NCI-H2081 treated with DMSO at 0.1 percent for 48 hours (cell line): Measurements from ENCODE around the gene SLC13A4.
A peak's percentile ranks its signal among the peaks of the same experiment; 100 is the strongest.
"Not testable (repeated sequence)": the region's sequence is repeated elsewhere in the genome, so short reads cannot be mapped to it uniquely, and the experiment has no call there.

Experiments
- DNase-seq: peaks from one replicate; lab custom pipeline; 2025; lab: John Stamatoyannopoulos, UW

The SLC13A4 gene

DNA sequence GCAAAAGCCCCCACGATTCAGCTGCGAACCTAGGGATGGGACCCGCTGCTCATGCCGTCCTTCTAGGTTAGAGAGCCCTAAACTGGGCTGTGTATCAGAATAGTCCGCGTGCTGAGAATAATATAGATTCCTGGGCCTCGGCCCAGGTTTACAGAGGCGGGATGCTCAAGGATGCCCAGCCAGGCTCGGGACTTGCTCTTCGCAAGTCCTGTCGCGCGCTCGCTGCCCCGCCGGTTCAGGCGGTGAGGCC, 65.9 kb downstream of the SLC13A4 start:
- no peak for DNase-seq

DNA sequence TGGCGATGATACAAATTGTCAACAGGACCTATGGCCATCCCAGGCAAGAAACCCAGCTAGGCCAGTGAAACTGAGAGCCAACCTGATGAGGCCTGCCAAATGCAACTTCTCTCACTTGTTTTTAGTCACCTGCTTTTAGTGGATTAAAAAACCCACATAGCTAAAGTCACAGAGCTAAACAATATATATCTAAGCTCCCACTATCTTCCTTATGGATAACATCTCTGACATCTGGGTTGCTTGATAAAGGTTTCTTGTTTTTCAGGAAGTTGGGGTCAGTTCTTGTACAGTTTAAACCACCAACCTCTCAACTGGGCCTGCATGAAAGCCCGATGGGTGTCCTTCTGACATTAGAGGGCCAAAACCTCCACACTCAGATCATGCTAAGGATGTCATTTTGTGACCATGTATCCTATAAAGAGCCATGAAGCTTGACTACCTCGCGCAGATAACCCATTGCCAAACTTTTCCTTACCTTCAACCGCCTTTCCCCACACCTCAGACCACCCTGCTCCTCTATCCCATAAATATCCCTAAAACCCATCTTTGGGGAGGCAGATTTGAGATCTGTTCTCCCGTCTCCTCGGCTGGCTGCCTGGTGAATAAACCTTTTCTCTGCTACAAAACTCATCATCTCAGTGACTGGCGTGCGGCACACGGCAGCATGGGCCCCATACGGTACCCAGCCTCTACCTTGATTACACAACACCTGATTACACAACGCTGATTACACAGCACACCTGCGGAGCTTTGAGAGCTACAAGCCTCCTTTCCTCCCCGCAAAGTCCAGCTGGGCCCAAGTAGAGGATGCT, 66.5 kb downstream of the SLC13A4 start:
- peak; percentile 71 for DNase-seq

DNA sequence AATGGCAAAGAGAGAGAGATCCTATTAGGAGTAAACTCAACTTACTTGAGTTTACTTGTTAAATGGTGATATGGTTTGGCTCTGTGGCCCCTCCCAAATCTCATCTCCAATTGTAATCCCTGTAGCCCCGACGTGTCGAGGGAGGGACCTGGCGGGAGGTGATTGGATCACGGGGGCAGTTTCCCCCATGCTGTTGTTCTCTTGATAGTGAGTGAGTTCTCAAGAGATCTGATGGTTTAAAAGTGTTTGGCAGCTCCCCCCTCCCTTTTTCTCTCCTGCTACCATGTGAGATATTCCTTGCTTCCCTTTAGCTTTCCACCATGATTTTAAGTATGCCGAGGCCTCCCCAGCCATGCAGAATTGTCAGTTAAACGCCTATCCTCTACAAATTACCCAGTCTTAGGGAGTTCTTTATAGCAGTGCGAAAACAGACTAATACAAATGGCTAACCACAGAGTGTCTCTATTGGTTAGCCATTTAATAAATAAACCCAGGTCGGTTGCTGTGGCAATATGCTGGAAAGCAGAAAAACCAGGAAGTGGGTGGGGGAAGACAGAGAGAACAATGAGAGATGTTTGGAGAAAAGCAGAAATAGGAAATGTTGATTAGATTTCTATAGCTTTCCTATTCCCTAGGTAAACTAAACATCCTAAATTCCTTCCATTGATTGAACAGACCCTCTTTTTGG, 68.7 kb downstream of the SLC13A4 start:
- DNase-seq = no peak

DNA sequence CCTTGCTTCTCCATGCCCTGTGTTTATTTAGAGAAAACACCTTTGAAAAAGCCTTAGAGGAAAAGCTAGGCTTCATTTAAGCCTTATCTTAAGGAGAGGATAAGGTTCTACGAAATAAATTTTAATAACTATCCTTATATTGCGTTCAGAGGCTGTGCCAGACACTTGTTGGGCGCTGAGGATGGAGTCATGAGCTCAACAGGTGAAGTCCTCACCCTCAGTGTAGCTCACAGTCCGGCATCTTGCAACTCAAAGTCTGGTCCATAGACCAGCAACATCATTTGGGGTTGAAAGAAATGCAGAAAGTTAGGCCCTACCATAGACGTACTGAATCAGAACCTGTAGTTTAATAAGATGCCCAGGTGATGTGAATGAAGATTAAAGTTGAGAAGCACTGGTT, 69.4 kb downstream of the SLC13A4 start:
- no peak for DNase-seq

DNA sequence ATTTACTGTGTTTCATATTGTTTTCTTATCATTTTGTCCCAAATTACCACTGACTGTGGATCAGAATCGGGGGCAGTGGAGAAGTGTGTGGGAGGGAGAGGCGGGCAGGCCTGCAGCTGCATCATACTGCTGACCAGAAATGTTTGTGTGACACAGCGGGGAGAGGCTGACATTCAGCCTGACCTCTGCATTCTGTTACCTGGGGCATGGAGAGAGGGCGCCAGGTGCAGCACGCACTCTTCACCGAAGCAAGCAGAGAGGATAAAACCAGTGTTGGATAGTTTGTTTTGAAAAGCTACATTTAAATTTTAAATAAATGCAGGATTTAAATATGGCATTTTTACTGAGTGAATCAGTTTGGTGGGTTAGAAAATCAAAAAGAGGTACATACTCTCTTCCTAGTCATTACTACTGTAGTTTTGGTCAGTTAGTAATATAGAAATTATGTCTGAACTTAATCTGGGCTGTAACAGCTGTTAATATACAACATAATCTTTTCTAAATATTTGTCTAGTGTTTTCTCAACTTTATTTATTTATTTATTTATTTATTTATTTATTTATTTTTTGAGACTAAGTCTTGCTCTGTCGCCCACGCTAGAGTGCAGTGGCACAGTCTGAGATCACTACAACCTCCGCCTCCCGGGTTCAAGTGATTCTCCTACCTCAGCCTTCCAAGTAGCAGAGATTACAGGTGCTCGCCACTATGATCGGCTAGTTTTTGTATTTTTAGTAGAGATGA, 74.5 kb downstream of the SLC13A4 start:
- DNase-seq = no peak

DNA sequence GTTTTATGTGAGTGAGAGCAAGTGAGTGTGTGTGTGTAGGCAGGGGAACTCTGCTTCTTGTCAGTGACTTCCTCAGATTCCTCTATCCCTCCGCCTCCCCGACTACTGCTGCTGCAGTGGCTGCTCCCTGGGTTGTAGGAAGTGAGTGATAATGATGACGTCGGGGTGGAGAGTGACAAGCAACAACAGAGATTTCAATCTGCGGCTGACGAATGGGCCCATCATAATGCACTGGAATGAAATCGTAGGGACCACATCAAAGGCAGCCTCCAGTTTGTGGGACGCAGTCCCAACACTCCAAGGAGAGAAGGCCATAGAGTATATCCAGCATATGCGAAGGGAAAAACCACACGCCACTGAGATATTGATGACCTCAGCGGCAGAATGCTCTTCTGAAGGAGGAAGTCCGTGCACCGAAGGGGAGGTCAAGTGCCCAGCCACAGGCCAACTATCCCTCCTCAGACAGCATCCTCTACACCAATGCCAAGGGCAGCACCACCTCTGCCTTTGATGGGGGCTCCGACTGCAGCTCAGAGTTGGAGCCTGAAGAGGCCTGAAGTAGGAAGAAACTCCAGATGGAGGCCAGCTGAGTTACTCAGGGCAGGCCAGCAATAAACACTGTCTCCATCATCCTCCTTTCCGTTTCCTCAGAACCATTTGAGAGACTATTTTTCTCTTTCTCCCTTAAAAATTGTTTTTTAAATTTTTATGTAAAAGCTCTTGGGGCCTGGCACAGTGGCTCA, 77.0 kb downstream of the SLC13A4 start:
- no peak for DNase-seq

DNA sequence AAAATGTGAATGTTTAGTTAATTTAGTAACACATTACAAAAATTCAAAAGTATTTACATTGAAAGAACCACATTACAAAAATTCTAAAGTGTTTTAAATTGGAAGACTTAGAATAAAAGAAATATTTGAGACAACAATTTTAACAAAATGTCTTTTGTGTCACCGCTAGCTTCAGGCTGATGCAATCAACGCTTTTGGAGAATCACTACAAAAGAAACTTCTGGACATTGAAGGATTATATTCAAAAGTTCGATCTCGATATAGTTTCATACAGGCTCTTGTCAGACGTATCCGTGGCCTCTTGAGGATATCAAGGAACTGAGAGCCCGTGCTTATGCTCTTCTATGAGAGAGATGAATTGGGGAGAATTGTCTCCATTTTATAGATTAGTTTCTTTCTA, 79.8 kb downstream of the SLC13A4 start:
- no peak for DNase-seq

DNA sequence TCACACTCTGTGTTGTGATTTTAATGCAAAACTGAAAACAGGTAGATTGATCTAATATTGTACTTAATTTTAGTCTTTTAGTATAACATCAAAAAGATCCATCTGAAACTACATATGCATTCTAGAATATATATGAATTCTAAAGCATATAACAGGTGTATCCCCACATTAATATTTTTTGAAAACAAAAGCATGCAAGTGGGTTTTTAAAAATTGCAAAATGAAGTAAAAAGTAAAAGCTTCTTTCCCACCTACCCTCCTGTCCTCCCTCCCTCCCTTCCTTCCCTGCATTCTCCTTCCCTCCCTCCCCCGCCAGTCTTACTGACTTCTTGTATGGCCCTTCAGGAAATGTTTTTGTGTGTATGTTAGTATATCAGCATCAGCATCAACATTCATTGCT, 80.2 kb downstream of the SLC13A4 start:
- DNase-seq = no peak

DNA sequence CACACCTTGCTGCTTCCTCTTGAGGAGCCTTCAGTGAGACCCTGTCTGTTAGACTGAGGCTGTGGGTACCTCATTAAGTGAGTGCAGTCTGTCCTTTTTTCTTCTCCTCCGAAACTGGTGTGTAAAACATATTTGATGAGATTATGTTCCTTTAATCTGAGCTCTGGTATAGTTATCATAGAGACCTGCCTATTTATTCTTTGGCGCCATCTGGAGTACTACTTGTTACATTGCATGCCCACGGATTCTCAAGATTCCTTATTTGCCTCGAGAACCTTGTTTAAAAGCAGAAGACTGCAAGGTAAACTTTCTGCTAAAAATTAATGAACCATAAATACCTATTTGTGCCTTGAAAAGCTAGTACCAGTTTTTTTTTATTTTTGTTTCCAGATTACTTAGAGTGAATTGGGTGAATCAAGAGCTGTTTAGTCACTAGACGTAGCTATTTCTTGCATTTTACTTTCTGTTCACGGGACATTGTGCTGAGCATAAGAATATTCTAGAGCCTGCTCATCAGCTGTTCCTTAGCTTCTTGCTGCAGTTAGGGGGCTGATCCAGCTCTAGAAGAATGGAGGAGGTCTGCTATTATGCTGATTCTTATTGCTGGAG, 82.6 kb downstream of the SLC13A4 start:
- DNase-seq = peak; percentile 28

DNA sequence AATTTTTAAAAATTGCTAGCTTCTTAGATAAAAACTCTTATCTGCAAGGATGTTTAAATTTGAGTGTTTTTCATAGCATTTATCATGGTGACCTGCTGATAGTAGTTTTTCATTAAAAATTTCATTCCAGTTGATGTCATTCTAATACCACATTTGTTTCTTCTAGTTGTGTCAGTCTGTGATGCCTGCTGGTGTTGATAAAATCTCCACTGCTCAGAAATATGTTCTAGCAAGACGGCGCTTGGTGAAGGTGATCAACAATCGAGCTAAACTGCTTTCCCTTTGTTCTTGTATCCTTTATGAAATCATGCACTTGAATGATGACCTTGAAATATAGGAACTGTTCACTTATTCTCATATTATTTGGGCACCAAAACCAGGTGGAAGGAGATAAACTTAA, 83.3 kb downstream of the SLC13A4 start:
- no peak for DNase-seq

DNA sequence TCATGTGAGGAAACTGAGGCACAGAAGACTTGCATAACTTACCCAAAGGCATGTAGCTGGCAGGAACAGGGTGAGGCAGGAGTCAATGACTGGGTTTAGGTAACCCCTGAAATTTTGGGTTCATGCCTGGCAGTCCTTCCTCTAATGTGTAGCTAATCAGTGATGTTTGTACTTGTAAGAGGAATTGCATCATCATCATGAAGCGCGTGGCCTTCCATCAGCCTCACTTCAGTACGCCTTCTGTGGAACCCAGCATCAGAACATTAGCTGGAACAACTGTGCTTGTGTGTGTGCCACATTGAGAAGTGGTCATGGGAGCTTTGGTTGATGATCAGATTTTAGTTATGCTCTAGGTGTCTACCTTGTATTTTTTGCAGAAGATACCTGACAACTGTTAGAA, 83.8 kb downstream of the SLC13A4 start:
- DNase-seq = no peak

DNA sequence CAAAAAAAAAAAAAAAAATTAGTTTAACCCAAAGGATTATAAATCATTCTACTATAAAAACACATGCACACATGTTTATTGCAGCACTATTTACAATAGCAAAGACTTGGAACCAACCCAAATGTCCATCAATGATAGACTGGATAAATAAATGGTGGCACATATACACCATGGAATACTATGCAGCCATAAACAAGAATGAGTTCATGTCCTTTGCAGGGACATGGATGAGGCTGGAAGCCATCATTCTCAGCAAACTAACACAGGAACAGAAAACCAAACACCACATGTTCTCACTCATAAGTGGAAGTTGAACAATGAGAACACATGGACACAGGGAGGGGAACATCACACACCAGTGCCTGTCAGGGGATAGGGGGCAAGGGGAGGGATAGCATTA, 88.3 kb downstream of the SLC13A4 start:
- DNase-seq = not testable (repeated sequence)

DNA sequence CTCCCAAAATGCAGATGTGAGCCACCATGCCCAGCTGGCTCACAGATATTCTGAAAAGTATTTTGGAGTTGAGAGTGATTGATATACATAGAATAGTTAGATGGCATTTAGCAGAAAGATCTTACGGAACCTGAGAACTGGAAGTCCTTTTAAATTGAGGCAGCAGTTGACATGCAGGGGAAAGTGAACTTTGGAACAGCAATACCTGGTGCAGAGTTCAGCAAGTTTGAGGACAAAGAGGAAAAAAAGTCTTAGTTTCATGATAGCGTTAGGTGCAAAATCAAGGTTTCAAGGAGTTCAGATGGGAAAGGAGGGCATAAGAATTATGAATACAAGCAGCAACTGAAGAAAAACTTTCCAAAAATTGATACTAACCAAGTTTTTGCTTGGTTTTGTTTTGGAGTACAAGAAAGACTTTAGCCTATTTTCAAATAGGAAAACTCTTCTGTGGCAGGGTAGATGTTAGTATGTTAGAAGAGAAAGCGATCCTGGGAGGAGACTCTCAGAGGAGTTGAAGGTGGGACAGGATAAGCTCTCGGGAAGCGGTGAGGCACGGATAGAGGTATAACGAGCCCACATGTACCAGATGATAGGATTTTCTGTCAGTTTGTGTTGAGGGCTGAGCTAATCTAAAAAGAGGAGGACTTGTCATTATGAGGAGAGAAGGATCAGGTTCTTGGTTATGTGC, 93.7 kb downstream of the SLC13A4 start:
- no peak for DNase-seq
